Hepatic stellate cell (primary cell): ENCODE results near the gene ESRRB.

Experiments
- DNase-seq: peaks from one replicate; pipeline ENCODE4 v3.0.0; 2011; ENCODE audit warnings: low spot score

ESRRB gene

DNA sequence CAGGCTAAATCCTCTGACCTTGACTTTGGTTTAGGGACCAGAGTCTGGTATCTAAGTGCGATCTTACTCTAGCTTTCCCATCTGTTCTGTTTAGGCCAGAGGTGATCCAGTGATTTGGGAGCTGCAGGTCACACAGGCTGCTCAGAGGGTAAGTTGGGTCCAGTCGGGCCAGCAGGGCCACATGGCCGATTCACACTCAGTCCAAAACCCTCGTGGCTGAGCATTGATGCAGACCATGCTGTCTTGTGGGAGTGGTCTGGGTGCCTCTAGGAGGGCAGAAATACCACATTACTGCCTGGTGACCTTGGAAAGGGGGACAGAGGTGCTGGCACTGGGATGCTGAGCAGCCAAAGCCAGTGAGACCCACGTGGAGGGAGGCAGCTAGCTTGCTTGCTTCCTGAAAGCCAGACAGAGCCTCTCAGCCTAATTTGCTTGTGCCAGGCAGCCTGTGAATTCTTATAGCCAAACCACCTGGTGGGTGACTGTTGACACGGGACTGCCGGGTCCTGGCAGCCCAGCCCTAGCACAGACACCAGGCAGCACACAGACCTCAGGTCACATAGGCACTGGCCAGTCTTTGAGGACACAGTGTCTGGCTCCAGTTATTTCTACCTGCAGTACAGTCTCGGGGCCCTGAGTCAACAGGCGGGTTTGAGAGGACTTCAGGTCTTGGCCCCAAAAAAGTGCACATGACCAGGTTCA is 31.7 kb downstream of the ESRRB start:
- no peak for DNase-seq

DNA sequence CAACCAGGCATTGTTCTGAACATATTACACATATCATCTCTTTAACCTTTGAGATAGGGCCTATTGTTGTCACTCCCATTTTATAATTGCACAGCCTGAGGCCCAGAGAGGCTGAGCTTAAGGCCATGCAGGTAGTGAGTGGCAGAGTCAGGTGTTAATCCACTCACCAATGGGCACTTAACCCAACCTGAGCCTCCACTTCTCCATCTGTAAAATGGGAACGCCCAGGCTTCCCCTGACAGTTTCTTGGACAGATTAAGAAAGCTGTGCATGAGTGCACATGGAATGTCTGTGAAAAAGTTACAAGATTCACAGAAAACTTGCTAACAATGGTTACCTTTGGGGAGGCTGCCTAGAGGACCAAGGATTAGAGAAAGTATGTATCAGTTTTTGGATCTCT is 32.9 kb downstream of the ESRRB start:
- DNase-seq = no peak

DNA sequence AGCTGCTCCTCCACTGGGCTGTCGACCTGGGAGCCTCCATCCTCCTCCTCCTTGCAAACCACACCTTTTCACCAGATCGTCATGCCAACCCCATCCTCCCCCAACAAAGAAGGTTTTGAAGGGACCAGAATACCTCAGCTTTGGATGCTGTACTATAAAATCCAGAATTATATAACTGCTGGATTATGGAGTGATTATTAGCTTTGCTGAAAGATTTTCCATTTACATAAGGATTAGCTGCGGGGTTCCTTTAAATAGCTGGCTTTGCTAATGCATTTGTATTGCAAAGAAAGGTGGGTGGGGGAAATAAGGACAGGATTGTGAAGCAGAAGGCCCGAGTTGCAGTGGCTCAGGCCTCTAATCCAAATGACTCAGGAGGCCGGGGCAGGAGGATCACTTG is 36.6 kb downstream of the ESRRB start:
- DNase-seq = no peak

DNA sequence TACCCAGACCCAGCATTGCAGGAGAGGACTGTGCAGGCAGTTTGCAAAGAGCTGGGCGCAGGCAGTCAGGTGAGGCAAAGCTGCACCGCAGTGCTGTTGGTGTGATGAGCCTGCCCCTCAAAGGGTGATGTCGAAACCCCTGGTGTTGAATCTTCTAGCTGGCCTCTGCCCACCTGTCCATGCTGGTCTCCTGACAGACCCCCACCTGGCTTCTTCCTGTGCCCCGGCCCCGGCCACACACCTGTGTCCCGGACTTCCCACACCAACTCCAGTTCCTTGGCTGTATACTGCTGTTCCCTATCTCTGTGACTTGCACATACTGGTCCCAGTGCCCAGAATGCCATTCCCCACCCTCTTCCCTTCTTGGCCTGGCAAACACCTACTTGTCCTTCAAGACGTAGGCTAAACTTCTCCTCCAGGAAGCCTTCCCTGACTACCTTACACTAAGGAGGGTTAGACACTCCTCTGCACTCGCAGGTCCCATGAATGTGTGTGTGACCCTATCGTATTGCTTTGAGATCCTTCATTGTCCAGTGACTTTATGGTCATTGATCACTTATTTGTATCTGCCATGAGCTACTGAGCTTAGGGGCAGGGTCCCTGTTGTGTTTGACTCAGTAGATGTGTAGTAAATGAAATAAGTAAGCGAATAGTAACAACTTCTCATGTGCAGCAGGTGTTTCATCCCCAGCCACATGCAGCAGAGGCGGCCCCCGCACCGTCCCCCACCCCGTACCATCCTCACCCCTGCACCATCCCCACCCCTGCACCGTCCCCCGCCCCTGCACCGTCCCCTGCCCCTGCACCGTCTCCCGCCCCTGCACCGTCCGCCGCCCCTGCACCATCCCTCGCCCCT is 37.4 kb downstream of the ESRRB start:
- DNase-seq = no peak

DNA sequence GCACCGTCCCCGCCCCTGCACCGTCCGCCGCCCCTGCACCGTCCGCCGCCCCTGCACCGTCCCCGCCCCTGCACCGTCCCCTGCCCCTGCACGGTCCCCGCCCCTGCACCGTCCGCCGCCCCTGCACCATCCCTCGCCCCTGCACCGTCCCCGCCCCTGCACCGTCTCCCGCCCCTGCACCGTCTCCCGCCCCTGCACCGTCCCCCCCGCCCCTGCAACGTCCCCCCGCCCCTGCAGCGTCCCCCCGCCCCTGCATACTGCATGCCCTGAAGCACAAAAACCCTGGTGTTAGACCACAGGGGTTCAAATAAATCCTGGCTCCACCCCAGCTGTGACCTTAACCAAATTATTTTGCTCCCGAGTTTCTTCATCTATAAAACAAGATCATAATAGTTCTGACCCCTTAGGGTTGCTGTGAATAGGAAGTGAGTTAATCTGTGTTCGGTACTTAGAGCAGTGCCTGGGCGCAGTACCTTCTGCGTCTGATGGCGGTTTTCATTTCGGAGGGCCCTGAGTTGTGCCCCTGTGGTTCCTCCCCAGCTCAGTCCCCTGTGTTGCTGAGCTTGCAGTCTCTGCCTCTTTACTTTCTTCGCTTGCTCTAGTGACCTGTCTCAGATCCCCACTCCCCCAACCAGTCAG is 38.1 kb downstream of the ESRRB start:
- DNase-seq = no peak

DNA sequence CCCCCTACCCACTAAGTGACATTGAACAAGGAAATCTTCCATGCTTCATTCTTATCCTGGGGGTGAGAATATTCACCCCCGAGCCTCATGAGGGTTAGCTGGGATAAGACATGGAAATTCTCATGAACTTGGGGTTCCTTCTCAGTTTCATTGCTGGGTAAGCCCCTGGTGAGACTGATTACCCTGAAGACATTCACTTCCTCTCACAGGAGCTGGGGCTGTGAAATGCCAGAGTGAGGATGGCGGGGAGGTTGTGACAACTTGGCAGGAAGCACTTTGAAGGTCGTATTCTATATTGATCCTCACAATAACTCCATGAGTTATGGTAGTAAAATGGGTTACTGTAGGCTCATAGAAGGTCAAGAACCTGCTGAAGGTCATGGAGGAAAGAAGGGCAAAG is 43.5 kb downstream of the ESRRB start:
- no peak for DNase-seq

DNA sequence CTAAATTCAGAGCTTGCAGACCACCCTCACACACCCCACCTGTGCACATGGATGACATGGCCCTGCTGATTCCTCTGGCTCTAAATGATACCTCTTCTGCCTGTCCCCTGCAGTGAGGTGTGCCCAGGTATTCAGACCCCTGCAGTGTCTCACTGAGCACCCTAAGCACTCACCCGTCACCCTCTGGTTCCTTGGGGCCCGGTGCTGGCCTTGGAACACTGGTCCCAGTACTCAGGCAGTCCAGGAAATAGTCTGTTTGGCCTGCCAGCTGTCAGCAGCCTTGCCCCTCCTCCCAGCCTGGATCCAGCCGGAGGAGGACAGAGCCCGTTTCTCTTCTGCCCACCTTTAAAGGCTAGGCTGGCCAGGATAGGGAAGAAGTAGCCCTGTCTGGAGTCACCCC is 44.9 kb downstream of the ESRRB start:
- DNase-seq = no peak

DNA sequence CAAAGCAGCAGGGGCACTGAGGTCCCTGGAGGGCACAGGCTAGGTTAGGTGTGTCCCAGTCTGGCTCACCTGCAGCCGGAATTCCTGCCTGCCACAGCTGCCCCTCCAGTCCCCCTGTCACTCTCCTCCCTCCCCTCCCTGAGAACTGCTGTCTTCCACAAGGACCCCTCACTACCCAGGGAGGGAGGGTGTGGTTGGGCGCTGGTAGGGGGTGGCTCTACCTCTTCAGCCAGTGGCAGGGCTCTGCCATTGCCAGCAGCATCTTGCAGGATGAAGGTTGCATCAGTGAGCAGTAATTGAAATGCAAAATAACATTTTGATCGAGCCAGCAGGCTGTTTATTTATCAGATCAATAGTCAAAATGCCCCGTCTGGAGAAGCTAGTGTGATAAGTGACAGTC is 45.7 kb downstream of the ESRRB start:
- no peak for DNase-seq

DNA sequence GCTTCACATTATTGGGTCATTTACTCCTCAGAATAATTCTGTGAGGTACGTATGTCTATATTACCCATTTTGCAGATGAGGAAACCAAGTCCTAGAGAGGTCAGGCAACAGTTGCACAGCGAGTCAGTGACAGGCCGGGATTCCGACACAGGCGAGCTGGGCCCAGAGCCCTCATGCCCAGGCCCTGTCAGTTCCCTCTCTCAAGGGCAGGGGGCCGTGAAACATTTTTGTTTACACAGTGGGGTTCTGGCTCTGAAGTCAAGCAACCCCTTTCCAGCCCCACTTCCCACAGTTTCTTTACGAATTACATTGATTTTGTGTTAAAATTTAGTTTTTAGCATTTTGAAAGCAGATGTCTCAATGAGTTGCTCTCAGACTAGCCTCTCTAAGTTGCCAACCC is 46.7 kb downstream of the ESRRB start:
- no peak for DNase-seq

DNA sequence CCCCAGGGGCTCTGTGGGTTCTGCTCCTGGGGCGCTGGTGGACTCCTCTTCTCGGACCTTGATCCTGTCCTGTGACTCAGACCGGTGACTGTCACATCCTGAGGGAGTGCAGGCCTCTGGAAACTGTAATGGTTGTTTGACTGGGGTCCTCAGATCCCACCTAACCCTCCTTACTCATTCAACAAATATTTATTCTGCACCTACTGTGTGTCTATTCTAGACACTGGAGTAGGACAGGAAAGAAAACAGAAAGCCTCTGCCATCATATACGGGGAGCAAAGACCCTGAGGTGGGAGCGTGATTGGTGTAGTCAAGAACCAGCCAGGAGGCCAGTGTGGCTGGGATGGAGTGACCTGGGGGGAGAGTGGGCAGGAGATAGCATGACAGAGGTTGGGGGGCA is 47.6 kb downstream of the ESRRB start:
- DNase-seq = no peak

DNA sequence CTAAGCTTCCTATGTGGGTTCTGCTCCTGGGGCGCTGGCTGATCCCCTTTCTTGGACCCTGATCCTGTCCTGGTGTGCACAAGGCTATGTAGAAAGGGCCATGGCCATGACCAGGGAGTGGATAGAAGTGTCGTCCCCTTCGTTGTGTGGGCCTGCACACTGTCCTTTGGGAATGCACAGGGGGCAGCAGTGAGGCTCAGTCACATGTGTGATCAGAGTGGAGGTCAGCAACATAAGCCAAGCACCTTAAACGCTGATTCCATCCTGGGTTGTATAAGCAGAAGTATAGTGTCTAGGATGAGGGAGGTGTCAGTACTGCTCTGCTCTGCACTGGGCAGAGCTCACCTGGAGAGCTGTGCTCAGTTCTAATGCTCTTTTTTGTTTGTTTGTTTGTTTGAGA is 48.4 kb downstream of the ESRRB start:
- no peak for DNase-seq

DNA sequence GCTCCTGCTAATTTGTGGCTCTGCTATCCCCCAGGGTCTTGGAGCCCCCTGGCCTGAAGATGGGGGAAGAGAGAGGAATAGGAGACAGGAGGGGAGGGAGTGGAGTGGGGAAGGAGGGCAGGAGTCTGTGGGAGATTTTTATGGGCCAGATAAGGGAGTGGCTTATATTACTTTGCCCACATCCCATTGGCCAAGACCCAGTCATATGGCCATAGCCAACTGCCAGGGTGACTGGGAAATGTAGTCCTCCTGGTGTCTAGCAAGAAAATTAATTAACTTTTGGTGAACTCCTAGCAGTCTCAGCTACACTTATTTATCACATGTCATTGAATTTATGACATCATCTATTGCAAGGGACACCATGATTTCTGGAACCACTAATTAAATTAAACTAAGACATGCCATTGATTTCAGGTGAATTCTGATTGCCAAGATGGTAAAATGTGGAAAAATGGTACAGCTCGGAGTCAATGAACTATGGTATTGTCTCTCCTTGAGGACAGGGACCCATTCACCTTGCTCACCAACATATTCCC is 50.3 kb downstream of the ESRRB start:
- DNase-seq = no peak

DNA sequence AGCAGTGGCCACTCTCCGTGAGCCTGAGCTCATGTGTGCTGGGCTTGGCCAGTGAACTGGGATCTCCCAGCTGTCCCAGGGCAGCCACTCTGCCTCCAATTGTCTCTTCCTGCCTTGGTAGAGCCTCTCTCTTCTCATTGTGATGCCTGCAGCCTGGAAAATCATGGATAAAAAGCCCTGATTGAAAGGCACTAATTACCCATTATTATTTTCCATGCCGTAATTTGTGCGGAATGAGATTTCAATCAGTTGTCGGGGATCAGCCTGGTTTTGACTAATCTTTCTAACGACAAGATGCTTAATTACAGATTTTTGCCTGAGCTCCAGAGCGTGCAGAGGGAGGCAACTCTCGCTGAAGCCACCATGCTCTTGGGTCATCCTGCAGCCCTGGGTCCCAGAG is 52.7 kb downstream of the ESRRB start:
- no peak for DNase-seq

DNA sequence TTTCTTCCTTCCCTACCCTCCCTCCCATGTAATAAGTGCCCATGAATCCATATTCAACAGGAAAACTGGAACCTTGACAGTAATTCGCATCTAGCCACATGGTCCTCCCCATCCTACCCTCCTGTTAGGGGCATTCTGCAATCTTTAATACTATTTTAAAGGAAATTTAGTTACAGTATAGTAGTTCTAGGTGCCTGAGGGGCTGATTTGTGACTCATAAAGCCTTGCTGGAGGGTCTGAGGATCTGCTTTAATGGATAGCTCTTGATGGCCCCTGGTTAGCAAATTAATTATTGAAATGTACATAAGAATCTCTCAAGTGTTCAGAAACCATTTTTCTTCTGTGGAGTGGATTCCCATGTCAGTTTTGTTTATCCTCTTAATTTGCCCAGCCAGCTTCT is 54.1 kb downstream of the ESRRB start:
- no peak for DNase-seq

DNA sequence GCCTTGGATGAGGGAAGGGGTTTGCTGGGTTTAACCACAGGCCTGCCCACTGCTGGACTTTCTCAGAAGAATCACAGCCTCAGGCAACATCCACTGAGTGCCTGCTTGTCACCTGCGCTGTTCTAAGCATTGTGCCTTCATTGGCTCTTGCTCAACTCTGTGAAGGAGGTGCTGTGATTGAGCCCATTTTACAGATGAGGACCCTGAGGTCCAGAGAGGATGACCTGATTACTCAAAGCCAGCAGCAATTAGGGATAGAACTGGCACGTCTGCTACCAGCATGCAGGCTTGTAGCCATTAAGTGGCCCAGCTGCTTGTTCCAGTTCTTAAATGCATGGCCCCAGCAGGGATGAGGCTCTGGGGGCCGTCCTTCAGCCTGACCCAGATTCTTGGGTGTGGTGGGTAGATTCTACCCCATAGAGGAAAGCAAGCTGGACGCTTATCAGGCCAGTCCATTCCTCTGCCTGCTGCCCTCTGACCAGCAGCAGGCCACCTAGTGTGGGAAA is 54.6 kb downstream of the ESRRB start:
- DNase-seq = no peak

DNA sequence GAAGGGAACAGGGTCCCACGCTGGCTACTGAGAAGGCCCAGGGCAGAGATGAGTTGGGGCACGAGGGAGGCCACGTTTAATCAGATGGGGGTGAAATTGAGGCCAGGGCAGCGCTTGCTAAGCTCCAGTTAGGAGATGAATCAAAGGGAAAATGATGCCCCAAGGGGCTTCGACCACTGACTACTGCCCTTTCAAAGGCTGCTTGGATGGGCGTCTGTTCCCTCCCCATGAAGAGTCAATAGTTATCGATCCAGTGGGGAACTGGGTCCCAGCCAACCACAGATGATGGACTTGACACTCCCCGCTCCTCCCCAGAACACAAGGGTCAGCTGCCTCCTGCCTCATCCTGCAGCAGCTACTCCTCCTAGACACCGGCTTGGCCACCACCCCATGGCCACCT is 55.6 kb downstream of the ESRRB start:
- no peak for DNase-seq

DNA sequence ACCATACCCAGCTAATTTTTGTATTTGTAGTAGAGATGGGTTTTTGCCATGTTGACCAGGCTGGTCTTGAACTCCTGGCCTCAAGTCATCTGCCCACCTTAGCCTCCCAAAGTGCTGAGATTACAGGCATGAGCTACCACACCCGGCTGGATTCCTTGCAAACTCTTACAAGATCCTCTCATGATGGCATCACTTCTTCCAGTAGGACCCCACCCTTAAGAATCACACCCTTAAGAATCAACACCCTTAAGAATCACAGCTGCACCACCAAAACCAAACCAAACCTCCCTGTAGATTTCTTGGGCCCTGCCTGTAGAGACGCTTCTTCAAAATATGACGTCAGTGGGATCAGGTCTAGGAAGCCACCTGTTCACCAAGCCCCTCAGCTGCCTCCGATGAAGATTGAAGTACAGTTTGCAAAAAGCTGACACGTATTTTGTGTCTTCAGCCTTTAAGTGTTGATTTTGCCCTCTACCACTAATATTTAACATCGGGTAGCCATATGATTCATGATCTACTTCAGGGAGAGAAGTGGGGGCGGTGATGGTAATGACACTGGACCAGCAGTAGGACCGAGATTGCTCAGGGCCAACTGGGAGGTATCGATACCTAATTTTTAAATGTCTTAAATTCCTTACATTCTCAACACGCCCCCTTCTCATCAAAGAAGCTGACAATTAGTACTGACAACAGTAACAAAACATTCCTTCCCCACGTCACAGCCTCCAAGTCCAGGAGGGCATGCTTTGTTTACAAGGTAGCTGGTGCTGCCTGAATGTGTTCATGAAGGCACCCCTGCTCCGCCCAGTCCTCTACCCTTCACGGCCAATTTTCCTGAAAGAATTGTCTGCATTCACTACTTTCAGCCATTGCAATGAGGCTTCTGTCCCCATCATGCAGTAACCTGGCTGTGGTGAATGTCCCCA is 57.2 kb downstream of the ESRRB start:
- DNase-seq = no peak

DNA sequence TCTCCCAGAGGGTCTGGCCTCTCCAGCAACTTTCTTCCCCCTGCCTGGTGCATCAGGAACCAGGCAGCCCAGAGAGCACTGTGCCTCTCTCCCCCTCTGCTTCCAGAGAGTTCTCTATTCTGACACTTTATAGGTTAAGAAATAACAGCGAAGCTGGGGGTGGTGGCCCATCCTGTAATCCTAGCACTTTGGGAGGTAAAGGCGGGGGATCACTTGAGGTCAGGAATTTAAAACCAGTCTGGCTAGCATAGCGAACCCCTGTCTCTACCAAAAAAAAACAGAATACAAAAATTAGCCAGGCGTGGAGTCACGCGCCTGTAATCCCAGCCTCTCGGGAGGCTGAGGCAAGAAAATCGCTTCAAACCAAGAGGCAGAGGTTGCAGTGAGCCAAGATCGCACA is 58.3 kb downstream of the ESRRB start:
- DNase-seq = no peak

DNA sequence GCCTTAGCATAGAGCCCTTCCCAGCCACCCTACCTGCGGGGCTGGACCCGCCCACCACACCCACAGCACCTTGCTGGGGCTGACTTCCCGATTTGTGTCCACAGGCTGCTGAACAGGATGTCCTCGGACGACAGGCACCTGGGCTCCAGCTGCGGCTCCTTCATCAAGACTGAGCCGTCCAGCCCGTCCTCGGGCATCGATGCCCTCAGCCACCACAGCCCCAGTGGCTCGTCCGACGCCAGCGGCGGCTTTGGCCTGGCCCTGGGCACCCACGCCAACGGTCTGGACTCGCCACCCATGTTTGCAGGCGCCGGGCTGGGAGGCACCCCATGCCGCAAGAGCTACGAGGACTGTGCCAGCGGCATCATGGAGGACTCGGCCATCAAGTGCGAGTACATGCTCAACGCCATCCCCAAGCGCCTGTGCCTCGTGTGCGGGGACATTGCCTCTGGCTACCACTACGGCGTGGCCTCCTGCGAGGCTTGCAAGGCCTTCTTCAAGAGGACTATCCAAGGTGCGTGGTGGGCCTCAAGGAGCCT is 63.4 kb downstream of the ESRRB start:
- no peak for DNase-seq

DNA sequence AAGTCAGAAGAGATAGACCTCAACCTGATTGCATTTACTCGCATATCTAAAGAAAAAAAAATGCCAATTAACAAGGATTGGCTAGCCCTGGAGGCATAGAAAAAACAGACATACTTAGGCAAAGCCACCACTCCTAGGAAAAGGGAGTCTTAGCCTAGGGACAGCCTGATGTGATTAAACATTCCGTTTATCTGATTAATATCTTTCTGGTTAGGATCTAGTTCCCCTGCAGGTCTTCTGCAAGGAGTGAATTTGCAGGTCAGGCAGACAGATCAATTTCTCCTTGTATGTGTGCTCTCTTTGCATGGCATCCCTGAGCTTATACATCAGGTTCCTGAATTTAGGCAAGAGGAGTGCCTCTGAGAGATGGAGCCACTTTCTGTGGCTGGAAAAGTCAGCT is 70.5 kb downstream of the ESRRB start:
- DNase-seq = no peak

DNA sequence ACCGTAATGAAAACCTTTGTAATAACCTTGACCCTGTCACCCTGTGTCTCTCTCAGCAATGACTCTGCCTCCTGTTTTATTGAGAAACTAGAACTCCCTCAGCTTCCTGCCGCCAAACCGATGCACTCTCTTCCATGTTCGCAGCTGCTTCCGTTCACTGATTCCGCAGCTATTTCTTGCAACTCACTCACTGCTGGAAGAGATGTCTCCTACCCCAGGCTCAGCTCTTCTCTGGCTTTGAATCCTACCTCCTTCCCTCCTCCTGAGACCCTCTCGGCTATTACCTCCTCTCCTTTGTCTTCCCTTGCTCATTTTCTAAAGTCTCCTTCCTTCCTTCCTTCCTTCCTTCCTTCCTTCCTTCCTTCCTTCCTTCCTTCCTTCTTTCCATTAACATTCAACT is 71.0 kb downstream of the ESRRB start:
- DNase-seq = no peak
